Spleen (tissue), 11 donors: Measurements from ENCODE around the gene CFAP77. TPM values are rescaled to one million over a fixed set of nuclear protein-coding genes. Genes with fewer than 3 reads are reported as not detected.

Source experiments
- DNase-seq: peaks from one replicate; pipeline ENCODE4 v3.0.0-alpha.2; 2020
- H3K27ac ChIP-seq, 8 donors: fragments of 200-600 bp; sonication (generic) in 7 of 8; 1 replicate in 4 of 8; 2 replicates in 4 of 8; pipeline versions ENCODE4 v1.5.0 to v1.8.0; 2016 to 2021; ENCODE audit warnings: inconsistent platforms in 4 of 8, mild to moderate bottlenecking in 4 of 8, moderate library complexity in 1 of 8
- H3K27me3 ChIP-seq, 7 donors: fragments of 200-600 bp; sonication (generic) in 6 of 7; replicated peaks in 1 of 7; 1 replicate in 4 of 7; 2 replicates in 3 of 7; pipeline versions ENCODE4 v1.5.0 to v1.8.0; 2016 to 2021; ENCODE audit warnings: inconsistent platforms in 3 of 7, mild to moderate bottlenecking in 1 of 7
- H3K36me3 ChIP-seq, 6 donors: fragments of 200-600 bp; sonication (generic) in 5 of 6; 1 replicate in 4 of 6; 2 replicates in 2 of 6; pipeline versions ENCODE4 v1.5.0 to v1.8.0; 2016 to 2021; ENCODE audit warnings: inconsistent platforms in 2 of 6
- H3K4me1 ChIP-seq, 6 donors: fragments of 200-600 bp; sonication (generic) in 5 of 6; 1 replicate in 3 of 6; 2 replicates in 3 of 6; pipeline versions ENCODE4 v1.5.0 to v1.8.0; 2016 to 2021; ENCODE audit warnings: inconsistent platforms in 3 of 6
- H3K4me3 ChIP-seq, 8 donors: fragments of 200-600 bp; sonication (generic) in 7 of 8; 1 replicate in 4 of 8; 2 replicates in 4 of 8; pipeline versions ENCODE4 v1.5.0 to v1.8.0; 2016 to 2021; ENCODE audit warnings: inconsistent platforms in 4 of 8, mild to moderate bottlenecking in 4 of 8, moderate library complexity in 2 of 8
- H3K9me3 ChIP-seq, 8 donors: fragments of 200-600 bp; sonication (generic) in 7 of 8; 1 replicate in 4 of 8; 2 replicates in 4 of 8; pipeline versions ENCODE4 v1.5.0 to v1.8.0; 2016 to 2021; ENCODE audit warnings: inconsistent platforms in 4 of 8
- CTCF ChIP-seq, 11 experiments: fragments of 200-600 bp in 7 of 11; fragments of 450-650 bp in 4 of 11; sonication (generic) in 4 of 11; IDR thresholded peaks in 8 of 11; conservative IDR thresholded peaks in 3 of 11; 1 replicate in 7 of 11; 2 replicates in 4 of 11; pipeline versions ENCODE4 v1.4.0 to v1.8.0; 2016 to 2021; ENCODE audit warnings: antibody characterized with exemption in 11 of 11, inconsistent platforms in 4 of 11, mild to moderate bottlenecking in 1 of 11
- POLR2A ChIP-seq, 3 donors: fragments of 450-650 bp; IDR thresholded peaks; one replicate each; pipeline ENCODE4 v1.5.1; 2017; ENCODE audit warnings: antibody characterized with exemption in 3 of 3, mild to moderate bottlenecking in 1 of 3
- POLR2AphosphoS5 ChIP-seq, 3 donors: sonication (generic); formaldehyde crosslinking; IDR thresholded peaks; one replicate each; pipeline ENCODE4 v1.5.1; 2017; ENCODE audit warnings: antibody characterized with exemption in 3 of 3
- WGBS, 5 donors: extraction: QIAGEN DNeasy Blood & Tissue Kit in 3 of 5; methylation state at CpG; one replicate each; pipeline versions ENCODE4 v1.1.5 to v1.1.7; 2013 to 2018; 5-methylcytosine and 5-hydroxymethylcytosine counted together
- intact Hi-C: fragments of 100-400 bp; cut with DNase I; formaldehyde crosslinking; loops from one replicate; pipeline ENCODE4 v1.15.0; 2023; ENCODE audit warnings: low total_unique reads
- polyA plus RNA-seq, 3 donors: library from polyadenylated mRNA; stranded (reverse); fragments of 200-250 nt; gene quantifications; one replicate each; pipeline ENCODE4 v1.2.1, GENCODE V29; 2013
- total RNA-seq, 7 donors: library from RNA; depleted of rRNA in 3 of 7; stranded (reverse); fragments of >200 nt in 3 of 7; fragmentation: NEBNext Ultra II Directional in 4 of 7; extraction: Animal tissue kit (Norgen Biotek cat#: 25700) in 4 of 7; gene quantifications; one replicate each; pipeline versions ENCODE4 v1.1.0 to v1.2.1, GENCODE V29; 2016 to 2021
- donor health status: healthy with polysubstance abuse.
- donor health status: DM: no; HTN: no; CAD: no; lungs with moderate emphysema.
- donor health status: DM: no; HTN: no; CAD: no.
- donor health status: Bipolar disorder and iron deficiency.
- donor health status: healthy.
- donor health status: DM: no; HTN: no; CAD: no.
- donor health status: DM: yes; HTN: yes; CAD: no.

The CFAP77 gene
- total and polyA plus RNA-seq, 10 donors, result 0.06 TPM; not detected in 9

DNA sequence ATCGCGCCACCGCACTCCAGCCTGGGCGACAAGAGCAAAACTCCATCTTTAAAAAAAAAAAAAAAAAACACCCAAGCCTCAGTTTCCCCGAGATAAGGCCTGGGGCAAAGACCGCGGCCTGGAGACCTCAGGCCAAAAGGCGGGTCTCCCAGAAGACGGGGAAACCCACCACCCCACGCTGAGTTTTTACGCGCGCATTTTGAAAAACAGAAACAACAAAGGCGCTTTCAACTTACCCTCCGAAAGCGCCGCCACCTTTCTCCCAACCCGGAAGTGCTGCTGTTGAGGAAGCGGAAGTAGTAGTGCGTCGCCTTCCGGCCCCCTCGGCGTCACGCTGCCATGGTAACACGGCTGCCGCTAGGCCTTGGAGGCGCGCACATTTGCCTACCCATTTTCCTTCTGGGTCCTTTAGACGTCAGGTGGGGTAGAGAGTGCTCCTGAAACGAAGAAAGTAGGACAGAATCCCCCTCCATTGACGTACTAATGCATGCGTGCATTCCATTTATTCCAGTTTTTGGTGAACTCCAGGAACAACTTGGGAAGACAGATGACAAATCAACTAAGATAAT is 3.4 kb upstream of the CFAP77 start, which contains the start of gene TTF1:
Gene TTF1, minus strand, starts transcription at position 287 of the 569 bp plus-strand sequence. CDS start 4,019 bp downstream, outside the sequence.
- Histone ChIP-seq H3K4me3 (peak within 1 kb of the TSS; percentile 82 to 98 (median 87)), H3K9me3 (no peaks in the 10 kb centered on the region), H3K27ac (peak within 1 kb of the TSS in 6 of 8 donors; percentile 43 to 83 (median 75)), H3K27me3 (peaks cover 0 to 26% (median 19%) of the 10 kb centered on the region in 7 donors), H3K36me3 (peaks cover 0 to 22% (median 11%) of the 10 kb centered on the region in 6 donors), H3K4me1 (peaks cover 45 to 71% (median 63%) of the 10 kb centered on the region in 6 donors)
- TF ChIP-seq POLR2AphosphoS5 (IDR thresholded peaks at IDR 0.05) (peak; percentile 91 to 95 (median 91)), CTCF (IDR thresholded peaks at IDR 0.05 in 8 of 11, conservative IDR thresholded peaks at IDR 0.05 in 3 of 11) (no peak), POLR2A (IDR thresholded peaks at IDR 0.05) (peak in 2 of 3 donors; percentile 22 to 26)
- 2% methylated on average over 29 to 33 of the region's 33 CpGs for WGBS, 5 donors
- peak; percentile 97 for DNase-seq
- intact Hi-C loops, result loop anchor here (10.0 kb wide), 1 partner anchor 52 kb away; the partner anchor contains the start of gene SETX

DNA sequence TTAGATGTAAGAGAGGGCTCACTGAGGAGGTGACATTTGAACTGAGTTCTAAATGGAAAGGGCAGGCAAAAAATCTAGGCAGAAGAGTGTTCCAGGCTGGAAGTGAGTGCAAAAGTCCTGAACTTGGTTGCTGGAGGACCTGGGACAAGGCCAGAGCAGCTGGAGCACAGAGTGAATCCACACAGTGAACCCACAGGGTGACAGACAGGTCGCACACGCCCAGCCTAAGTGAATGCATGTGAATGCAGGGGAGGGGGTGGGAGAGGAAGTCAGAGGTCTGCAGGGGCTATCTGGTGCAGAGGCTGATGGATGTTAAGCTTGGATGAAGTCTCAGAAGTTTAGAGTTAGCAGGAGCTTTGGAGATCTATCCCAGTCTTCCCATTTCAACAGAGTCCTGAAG is 2.8 kb upstream of the CFAP77 start:
- peaks cover 45 to 77% (median 64%) of the 10 kb centered on the region in 6 donors for H3K4me1 ChIP-seq
- WGBS, 5 donors, result 70 to 100% (median 83%) methylated on average over 2 of the region's 2 CpGs
- H3K4me3 ChIP-seq, result peak overlapping the region in 6 of 8 donors; percentile 82 to 95 (median 84)
- no peak for DNase-seq
- peak overlapping the region in 4 of 8 donors; percentile 74 to 83 (median 78) for H3K27ac ChIP-seq
- H3K9me3 ChIP-seq, result no peaks in the 10 kb centered on the region
- peaks cover 0 to 17% (median 6%) of the 10 kb centered on the region in 6 donors for H3K36me3 ChIP-seq
- intact Hi-C loops, result loop anchor here (10.0 kb wide), 1 partner anchor 52 kb away; the partner anchor contains the start of gene SETX
- H3K27me3 ChIP-seq, result peaks cover 0 to 32% (median 22%) of the 10 kb centered on the region in 7 donors
- TF ChIP-seq POLR2A (IDR thresholded peaks at IDR 0.05), result no peak
- TF ChIP-seq POLR2AphosphoS5 (IDR thresholded peaks at IDR 0.05), result no peak
- TF ChIP-seq CTCF (IDR thresholded peaks at IDR 0.05 in 8 of 11, conservative IDR thresholded peaks at IDR 0.05 in 3 of 11), result no peak

GRCh38 chr9:132408521-132408920 is 1.5 kb upstream of the CFAP77 start:
- WGBS, 5 donors, result 89 to 93% (median 91%) methylated on average over 8 of the region's 8 CpGs
- Histone ChIP-seq H3K9me3 (no peaks in the 10 kb centered on the region), H3K27ac (no peak overlapping the region), H3K4me3 (no peak overlapping the region), H3K36me3 (peaks cover 0 to 3% (median 0%) of the 10 kb centered on the region in 6 donors), H3K4me1 (peaks cover 43 to 73% (median 60%) of the 10 kb centered on the region in 6 donors), H3K27me3 (peaks cover 0 to 45% (median 35%) of the 10 kb centered on the region in 7 donors)
- intact Hi-C loops, result loop anchor here (10.0 kb wide), 1 partner anchor 54 kb away; the partner anchor contains the start of gene SETX
- no peak for TF ChIP-seq POLR2AphosphoS5 (IDR thresholded peaks at IDR 0.05)
- DNase-seq, result no peak

GRCh38 chr9:132410642-132411041 is 631 bp downstream of the CFAP77 start:
- TF ChIP-seq POLR2AphosphoS5 (IDR thresholded peaks at IDR 0.05) (no peak), CTCF (IDR thresholded peaks at IDR 0.05 in 8 of 11, conservative IDR thresholded peaks at IDR 0.05 in 3 of 11) (no peak), POLR2A (IDR thresholded peaks at IDR 0.05) (no peak)
- peaks cover 24 to 60% (median 38%) of the 10 kb centered on the region in 6 donors for H3K4me1 ChIP-seq
- H3K36me3 ChIP-seq, result no peaks in the 10 kb centered on the region
- peak overlapping the region; percentile 48 to 71 (median 55) for H3K4me3 ChIP-seq
- 6 to 11% (median 7%) methylated on average over 19 of the region's 19 CpGs for WGBS, 5 donors
- intact Hi-C loops, result loop anchor here (2.0 to 5.0 kb wide), 2 partner anchors 162 to 390 kb away; no protein-coding TSS in a partner anchor
- peak; percentile 73 for DNase-seq
- peaks cover 0 to 66% (median 54%) of the 10 kb centered on the region in 7 donors for H3K27me3 ChIP-seq
- no peaks in the 10 kb centered on the region for H3K9me3 ChIP-seq
- no peak overlapping the region for H3K27ac ChIP-seq
